Measurements from ENCODE around the gene TSPOAP1. TPM values are rescaled to one million over a fixed set of nuclear protein-coding genes. Genes with fewer than 3 reads are reported as not detected.
"Not testable (repeated sequence)": the region's sequence is repeated elsewhere in the genome, so short reads cannot be mapped to it uniquely, and the experiment has no call there.

TSPOAP1 gene
- total and polyA plus RNA-seq, 10 of the 15 experiments (the other 5 are each of a cell fraction or from before 2014, with no cell fraction given): 0.58 to 16.4 (median 4.2) TPM; not detected in 1

GRCh38 chr17:58341861-58342475, 13.4 kb upstream of the TSPOAP1 start (continued):
- TF ChIP-seq ZNF687 (IDR thresholded peaks at IDR 0.05) (peak; percentile 39; the same call in 1 of the 2 replicates), POLR2A (IDR thresholded peaks at IDR 0.05; ENCODE audit: low read depth, low read length) (0 out of 2 replicates have a peak, but pooled peaks have one; percentile 40), SUZ12 (IDR thresholded peaks at IDR 0.05; ENCODE audit: unreplicated experiment) (no peak), ZBTB11 (CRISPR knock-in tag; IDR thresholded peaks at IDR 0.05) (no peak), NFIC (IDR thresholded peaks at IDR 0.05; ENCODE audit: low read depth, low read length) (no peak), IKZF1 (conservative IDR thresholded peaks at IDR 0.05) (peak; percentile 33; the same call in 1 of the 2 replicates), RB1 (IDR thresholded peaks at IDR 0.05; ENCODE audit: borderline replicate concordance) (no peak), MTA3 (IDR thresholded peaks at IDR 0.05; ENCODE audit: borderline replicate concordance, low read length) (no peak), NR2F1 (conservative IDR thresholded peaks at IDR 0.05) (peak; percentile 36), BMI1 (IDR thresholded peaks at IDR 0.05; ENCODE audit: borderline replicate concordance) (no peak)

GRCh38 chr17:58341136-58341860, 12.7 kb upstream of the TSPOAP1 start:
- H3K36me3 ChIP-seq (ENCODE audit: control insufficient read depth in 2 of 2, insufficient read depth in 2 of 2, low read length in 1 of 2): peaks cover 7 to 13% of the 10 kb centered on the region in 2 experiments
- in situ Hi-C loops (cut with MboI); H4K20me1 ChIP-seq (ENCODE audit: control insufficient read depth, insufficient read depth); DNase-seq (ENCODE audit: low read depth, low spot score); BruUV-seq (replicated peaks); H3K27me3 ChIP-seq (replicated peaks in 1 of 2; ENCODE audit: control insufficient read depth in 2 of 2, insufficient read depth in 2 of 2, low read length in 1 of 2); H2AFZ ChIP-seq (ENCODE audit: control insufficient read depth, low read depth, low read length); H3K9me3 ChIP-seq (replicated peaks; ENCODE audit: control insufficient read depth, insufficient read depth, low read length); FAIRE-seq; ATAC-seq: not testable (repeated sequence)
- peak overlapping the region; percentile 99 for H3K9ac ChIP-seq (ENCODE audit: control insufficient read depth, insufficient read depth, low read length)
- intact Hi-C loops (cut with micrococcal nuclease; ENCODE audit: unreplicated experiment): loop anchor here (5.0 kb wide), 1 partner anchor 176 kb away; no protein-coding TSS in a partner anchor
- ChIA-PET POLR2A (interaction anchor here (2.1 to 18.5 kb wide), 5 partner anchors 7 to 75 kb away, joined by 5 to 373 read pairs (median 77); partner anchors contain the start of genes RNF43, SUPT4H1 and TSPOAP1), CTCF (interaction anchor here (0.6 to 6.7 kb wide), 7 partner anchors 9 to 793 kb away, joined by 3 to 163 read pairs (median 9); partner anchors contain the start of genes RNF43 and SUPT4H1), RAD21 (ENCODE audit: unreplicated experiment) (interaction anchor here (0.7 to 18.1 kb wide), 6 partner anchors 9 to 105 kb away, joined by 3 to 323 read pairs (median 72); partner anchors contain the start of genes RNF43 and SUPT4H1), SMC1A (ENCODE audit: uncharacterized antibody, unreplicated experiment) (interaction anchor here (0.9 to 10.3 kb wide), 8 partner anchors 7 to 108 kb away, joined by 3 to 249 read pairs (median 9); partner anchors contain the start of genes RNF43 and SUPT4H1)
- peak overlapping the region; percentile 100 for H3K27ac ChIP-seq (ENCODE audit: control insufficient read depth, insufficient read depth)
- H3K79me2 ChIP-seq (ENCODE audit: control insufficient read depth, insufficient read depth, low read length): peaks cover 93% of the 10 kb centered on the region
- 74% methylated on average over 11 of the region's 11 CpGs for WGBS (ENCODE audit: insufficient coverage, insufficient replicate concordance, low lambda C conversion rate, missing lambda C conversion rate)
- H3K4me3 ChIP-seq: peak overlapping the region; percentile 81
- peaks cover 63% of the 10 kb centered on the region for H3K4me1 ChIP-seq (ENCODE audit: control insufficient read depth, insufficient read depth, low read length)
- H3K4me2 ChIP-seq (ENCODE audit: control insufficient read depth, insufficient read depth): peak overlapping the region; percentile 92

Measured in GM12878 (cell line).